HG02970 (cell line): ENCODE measurements around the gene PCP4L1.
"Not testable (repeated sequence)": the region's sequence is repeated elsewhere in the genome, so short reads cannot be mapped to it uniquely, and the experiment has no call there.

Experiments used
- ATAC-seq: cut with Tn5 transposase; IDR thresholded peaks from one replicate; pipeline ENCODE4 v1.9.1; 2021; ENCODE audit warnings: mild to moderate bottlenecking, moderate library complexity, moderate number of reproducible peaks; ENCODE audit not compliant: unreplicated experiment, low FRiP score

The PCP4L1 gene

GRCh38 chr1:161227196-161227871, 31.2 kb upstream of the PCP4L1 start:
- ATAC-seq, result no peak

GRCh38 chr1:161228032-161228431, 30.5 kb upstream of the PCP4L1 start:
- no peak for ATAC-seq

GRCh38 chr1:161229896-161230295, 28.6 kb upstream of the PCP4L1 start:
- no peak for ATAC-seq

GRCh38 chr1:161230762-161231161, 27.8 kb upstream of the PCP4L1 start:
- ATAC-seq, result no peak

- ATAC-seq, result no peak
Observed at GRCh38 chr1:161233102-161233501, 25.4 kb upstream of the PCP4L1 start.

GRCh38 chr1:161235957-161236775, 22.4 kb upstream of the PCP4L1 start:
- ATAC-seq, result no peak

GRCh38 chr1:161238039-161238473, 20.5 kb upstream of the PCP4L1 start, which contains the start of gene NR1I3:
TSS of gene NR1I3 (minus strand) at chr1:161238203. CDS start at chr1:161236565, 1,638 bp downstream.
- no peak for ATAC-seq

- ATAC-seq, result no peak
Observed at GRCh38 chr1:161241682-161242081, 16.9 kb upstream of the PCP4L1 start.

- no peak for ATAC-seq
Observed at GRCh38 chr1:161242313-161242712, 16.2 kb upstream of the PCP4L1 start.

- ATAC-seq, result no peak
Observed at GRCh38 chr1:161244888-161245287, 13.7 kb upstream of the PCP4L1 start.

- ATAC-seq, result not testable (repeated sequence)
Observed at GRCh38 chr1:161250100-161250499, 8.4 kb upstream of the PCP4L1 start.

GRCh38 chr1:161250829-161251228, 7.7 kb upstream of the PCP4L1 start:
- no peak for ATAC-seq

GRCh38 chr1:161251579-161251978, 7.0 kb upstream of the PCP4L1 start:
- ATAC-seq, result no peak

GRCh38 chr1:161255302-161255701, 3.2 kb upstream of the PCP4L1 start:
- ATAC-seq, result not testable (repeated sequence)

- not testable (repeated sequence) for ATAC-seq
Observed at GRCh38 chr1:161255955-161256520, 2.5 kb upstream of the PCP4L1 start.

GRCh38 chr1:161257109-161257508, 1.4 kb upstream of the PCP4L1 start:
- ATAC-seq, result not testable (repeated sequence)

GRCh38 chr1:161259345-161259702, 779 bp downstream of the PCP4L1 start:
- ATAC-seq, result no peak

- ATAC-seq, result no peak
Observed at GRCh38 chr1:161259765-161260164, 1.2 kb downstream of the PCP4L1 start.

GRCh38 chr1:161260376-161261260, 2.1 kb downstream of the PCP4L1 start:
- ATAC-seq, result no peak
